Spleen (tissue), 11 donors: Measurements from ENCODE around the gene HAGH. TPM values are rescaled to one million over a fixed set of nuclear protein-coding genes. Genes with fewer than 3 reads are reported as not detected.
A peak's percentile ranks its signal among the peaks of the same experiment; 100 is the strongest.

Source experiments
- DNase-seq: peaks from one replicate; pipeline ENCODE4 v3.0.0-alpha.2; 2020
- H3K27ac ChIP-seq, 8 donors: fragments of 200-600 bp; sonication (generic) in 7 of 8; 1 replicate in 4 of 8; 2 replicates in 4 of 8; pipeline versions ENCODE4 v1.5.0 to v1.8.0; 2016 to 2021; ENCODE audit warnings: inconsistent platforms in 4 of 8, mild to moderate bottlenecking in 4 of 8, moderate library complexity in 1 of 8
- H3K27me3 ChIP-seq, 7 donors: fragments of 200-600 bp; sonication (generic) in 6 of 7; replicated peaks in 1 of 7; 1 replicate in 4 of 7; 2 replicates in 3 of 7; pipeline versions ENCODE4 v1.5.0 to v1.8.0; 2016 to 2021; ENCODE audit warnings: inconsistent platforms in 3 of 7, mild to moderate bottlenecking in 1 of 7
- H3K36me3 ChIP-seq, 6 donors: fragments of 200-600 bp; sonication (generic) in 5 of 6; 1 replicate in 4 of 6; 2 replicates in 2 of 6; pipeline versions ENCODE4 v1.5.0 to v1.8.0; 2016 to 2021; ENCODE audit warnings: inconsistent platforms in 2 of 6
- H3K4me1 ChIP-seq, 6 donors: fragments of 200-600 bp; sonication (generic) in 5 of 6; 1 replicate in 3 of 6; 2 replicates in 3 of 6; pipeline versions ENCODE4 v1.5.0 to v1.8.0; 2016 to 2021; ENCODE audit warnings: inconsistent platforms in 3 of 6
- H3K4me3 ChIP-seq, 8 donors: fragments of 200-600 bp; sonication (generic) in 7 of 8; 1 replicate in 4 of 8; 2 replicates in 4 of 8; pipeline versions ENCODE4 v1.5.0 to v1.8.0; 2016 to 2021; ENCODE audit warnings: inconsistent platforms in 4 of 8, mild to moderate bottlenecking in 4 of 8, moderate library complexity in 2 of 8
- H3K9me3 ChIP-seq, 8 donors: fragments of 200-600 bp; sonication (generic) in 7 of 8; 1 replicate in 4 of 8; 2 replicates in 4 of 8; pipeline versions ENCODE4 v1.5.0 to v1.8.0; 2016 to 2021; ENCODE audit warnings: inconsistent platforms in 4 of 8
- CTCF ChIP-seq, 11 experiments: fragments of 200-600 bp in 7 of 11; fragments of 450-650 bp in 4 of 11; sonication (generic) in 4 of 11; IDR thresholded peaks in 8 of 11; conservative IDR thresholded peaks in 3 of 11; 1 replicate in 7 of 11; 2 replicates in 4 of 11; pipeline versions ENCODE4 v1.4.0 to v1.8.0; 2016 to 2021; ENCODE audit warnings: antibody characterized with exemption in 11 of 11, inconsistent platforms in 4 of 11, mild to moderate bottlenecking in 1 of 11
- POLR2A ChIP-seq, 3 donors: fragments of 450-650 bp; IDR thresholded peaks; one replicate each; pipeline ENCODE4 v1.5.1; 2017; ENCODE audit warnings: antibody characterized with exemption in 3 of 3, mild to moderate bottlenecking in 1 of 3
- POLR2AphosphoS5 ChIP-seq, 3 donors: sonication (generic); formaldehyde crosslinking; IDR thresholded peaks; one replicate each; pipeline ENCODE4 v1.5.1; 2017; ENCODE audit warnings: antibody characterized with exemption in 3 of 3
- WGBS, 5 donors: extraction: QIAGEN DNeasy Blood & Tissue Kit in 3 of 5; methylation state at CpG; one replicate each; pipeline versions ENCODE4 v1.1.5 to v1.1.7; 2013 to 2018; 5-methylcytosine and 5-hydroxymethylcytosine counted together
- intact Hi-C: fragments of 100-400 bp; cut with DNase I; formaldehyde crosslinking; loops from one replicate; pipeline ENCODE4 v1.15.0; 2023; ENCODE audit warnings: low total_unique reads
- polyA plus RNA-seq, 3 donors: library from polyadenylated mRNA; stranded (reverse); fragments of 200-250 nt; gene quantifications; one replicate each; pipeline ENCODE4 v1.2.1, GENCODE V29; 2013
- total RNA-seq, 7 donors: library from RNA; depleted of rRNA in 3 of 7; stranded (reverse); fragments of >200 nt in 3 of 7; fragmentation: NEBNext Ultra II Directional in 4 of 7; extraction: Animal tissue kit (Norgen Biotek cat#: 25700) in 4 of 7; gene quantifications; one replicate each; pipeline versions ENCODE4 v1.1.0 to v1.2.1, GENCODE V29; 2016 to 2021
- donor health status: healthy with polysubstance abuse.
- donor health status: DM: no; HTN: no; CAD: no; lungs with moderate emphysema.
- donor health status: DM: no; HTN: no; CAD: no.
- donor health status: Bipolar disorder and iron deficiency.
- donor health status: healthy.
- donor health status: DM: no; HTN: no; CAD: no.
- donor health status: DM: yes; HTN: yes; CAD: no.

The HAGH gene
- total and polyA plus RNA-seq, 10 donors: 33.6 to 76.6 (median 49.0) TPM

DNA sequence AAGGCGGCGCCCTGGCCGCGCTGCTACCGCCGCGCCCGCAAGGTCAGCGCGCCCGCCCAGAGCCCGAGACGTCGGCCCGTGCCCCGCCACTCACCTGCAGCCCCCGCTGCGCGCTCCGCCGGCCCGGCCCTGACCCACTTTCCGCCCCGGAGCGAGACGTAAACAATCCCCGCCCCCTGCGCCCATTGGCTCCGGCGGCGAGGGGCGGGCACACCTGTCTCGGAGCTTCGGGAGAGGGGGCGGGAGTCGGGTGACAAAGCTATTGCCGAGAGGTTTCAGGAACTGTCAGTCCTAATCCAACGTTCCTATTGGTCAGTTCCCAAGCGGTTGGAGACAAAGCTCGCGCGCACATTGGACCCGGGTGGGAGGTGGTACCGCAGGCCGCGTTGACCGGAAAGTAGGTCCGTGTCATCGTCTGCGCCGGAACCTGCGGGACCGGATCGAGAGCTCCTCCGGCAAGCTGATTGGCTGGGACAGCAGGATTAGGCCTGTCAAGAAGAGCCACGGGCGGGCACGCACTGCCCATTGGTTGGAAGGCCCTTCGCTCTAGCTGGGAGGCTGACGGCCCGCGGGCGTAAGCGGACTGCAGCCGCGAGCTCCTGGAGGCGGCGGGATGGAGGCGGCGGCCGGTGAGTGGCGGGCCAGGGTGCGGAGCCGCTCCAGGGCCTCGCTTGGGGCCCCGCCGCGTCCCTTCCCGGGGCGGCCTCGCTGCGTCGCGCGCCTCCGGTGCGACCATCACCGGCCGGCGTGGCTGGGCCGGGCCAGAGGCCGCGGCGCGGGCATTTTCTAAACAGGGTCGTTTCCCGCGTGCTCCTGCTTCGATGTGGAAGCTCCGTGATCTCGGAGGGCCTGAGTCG is 44.0 kb downstream of the HAGH start, which contains the start of the genes NUBP2 and SPSB3:
Gene NUBP2 (plus strand): TSS at position 553 of the 857 bp plus-strand sequence. CDS start 61 bp downstream, at position 614.
Gene SPSB3 (minus strand): TSS at position 164 of the 857 bp plus-strand sequence. CDS start 1,088 bp downstream, outside the sequence.
- Histone ChIP-seq H3K4me1 (peaks cover 22 to 85% (median 52%) of the 10 kb centered on the region in 6 donors), H3K27ac (peak within 1 kb of the TSS; percentile 69 to 97 (median 94)), H3K36me3 (peaks cover 0 to 66% (median 33%) of the 10 kb centered on the region in 6 donors), H3K27me3 (no peaks in the 10 kb centered on the region), H3K4me3 (peak within 1 kb of the TSS; percentile 86 to 100 (median 94)), H3K9me3 (no peaks in the 10 kb centered on the region)
- peak; percentile 100 for DNase-seq
- peak in 2 of 3 donors; percentile 32 to 35 for TF ChIP-seq POLR2A (IDR thresholded peaks at IDR 0.05)
- peak; percentile 88 to 95 (median 93) for TF ChIP-seq POLR2AphosphoS5 (IDR thresholded peaks at IDR 0.05)
- TF ChIP-seq CTCF (IDR thresholded peaks at IDR 0.05 in 8 of 11, conservative IDR thresholded peaks at IDR 0.05 in 3 of 11): peak in 4 of 11 experiments; percentile 4 to 59 (median 38)
- intact Hi-C loops: no loop called here
- 0 to 1% (median 0%) methylated on average over 31 to 102 of the region's 102 CpGs for WGBS, 5 donors

DNA sequence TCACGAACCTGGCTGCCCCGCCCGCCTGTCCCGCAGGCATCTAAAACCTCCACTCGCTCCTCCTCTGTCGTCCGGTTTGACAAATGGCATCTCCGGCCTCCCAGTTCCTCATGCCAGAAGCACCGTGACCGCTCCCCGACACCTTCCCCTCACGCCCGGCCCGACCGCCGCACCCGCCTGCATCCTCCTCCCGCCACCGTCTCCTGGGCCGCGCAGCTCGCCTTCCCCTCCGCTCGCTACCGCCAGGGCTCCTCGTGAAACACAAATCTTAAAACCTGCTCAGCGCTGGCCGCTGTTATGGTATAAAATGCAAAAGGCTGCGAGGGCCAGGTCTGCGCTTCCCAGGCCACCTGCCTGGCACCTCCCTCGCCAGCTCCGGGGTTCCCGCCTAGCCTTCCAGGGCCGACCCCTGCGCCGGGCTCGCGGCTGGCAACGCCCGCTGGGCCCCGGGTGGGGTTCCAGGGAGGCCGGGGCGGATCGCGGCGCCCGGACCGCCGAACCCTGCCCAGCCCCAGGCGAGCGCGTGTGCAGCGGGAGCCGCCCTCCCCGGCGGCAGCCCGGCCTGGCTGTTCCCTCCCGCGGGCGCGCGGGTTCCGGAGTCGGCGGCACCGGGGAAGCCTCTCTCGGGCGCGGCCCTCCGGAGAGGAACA is 44.7 kb downstream of the HAGH start:
- TF ChIP-seq POLR2AphosphoS5 (IDR thresholded peaks at IDR 0.05) (peak; percentile 0 to 55 (median 35)), CTCF (IDR thresholded peaks at IDR 0.05 in 8 of 11, conservative IDR thresholded peaks at IDR 0.05 in 3 of 11) (peak in 1 of 11 experiments; percentile 21), POLR2A (IDR thresholded peaks at IDR 0.05) (no peak)
- Histone ChIP-seq H3K9me3 (no peaks in the 10 kb centered on the region), H3K4me3 (peak overlapping the region; percentile 86 to 100 (median 94)), H3K27me3 (no peaks in the 10 kb centered on the region), H3K36me3 (peaks cover 0 to 66% (median 33%) of the 10 kb centered on the region in 6 donors), H3K4me1 (peaks cover 22 to 88% (median 50%) of the 10 kb centered on the region in 6 donors), H3K27ac (peak overlapping the region; percentile 69 to 97 (median 94))
- intact Hi-C loops: no loop called here
- peak; percentile 89 for DNase-seq
- 0 to 2% (median 1%) methylated on average over 30 to 70 of the region's 70 CpGs for WGBS, 5 donors

- H3K27me3 ChIP-seq: no peaks in the 10 kb centered on the region
- 79 to 85% (median 80%) methylated on average over 16 to 20 of the region's 20 CpGs for WGBS, 5 donors
- intact Hi-C loops: no loop called here
- DNase-seq: peak; percentile 80
- no peak for TF ChIP-seq POLR2A (IDR thresholded peaks at IDR 0.05)
- no peak for TF ChIP-seq CTCF (IDR thresholded peaks at IDR 0.05 in 8 of 11, conservative IDR thresholded peaks at IDR 0.05 in 3 of 11)
- TF ChIP-seq POLR2AphosphoS5 (IDR thresholded peaks at IDR 0.05): no peak
- H3K4me1 ChIP-seq: peaks cover 22 to 87% (median 48%) of the 10 kb centered on the region in 6 donors
- peak overlapping the region; percentile 86 to 100 (median 94) for H3K4me3 ChIP-seq
- H3K36me3 ChIP-seq: peaks cover 0 to 66% (median 33%) of the 10 kb centered on the region in 6 donors
- peak overlapping the region in 6 of 8 donors; percentile 86 to 97 (median 95) for H3K27ac ChIP-seq
- H3K9me3 ChIP-seq: no peaks in the 10 kb centered on the region
These were observed 45.4 kb downstream of the HAGH start for GRCh38 chr16:1781254-1781653.
